Limb (tissue), 2 donors: ENCODE measurements around the gene ITGA2.

Experiments used
- DNase-seq, 2 donors: peaks; one replicate each; pipeline ENCODE4 v3.0.0-alpha.2; 2016; ENCODE audit errors: extremely low spot score in 2 of 2

Gene ITGA2

GRCh38 chr5:52988335-52989024 is 672 bp upstream of the ITGA2 start:
- no peak for DNase-seq

GRCh38 chr5:52989781-52990527 is 802 bp downstream of the ITGA2 start:
- DNase-seq, result peak; percentile 31 to 40

GRCh38 chr5:52990528-52990925 is 1.4 kb downstream of the ITGA2 start:
- no peak for DNase-seq

DNA sequence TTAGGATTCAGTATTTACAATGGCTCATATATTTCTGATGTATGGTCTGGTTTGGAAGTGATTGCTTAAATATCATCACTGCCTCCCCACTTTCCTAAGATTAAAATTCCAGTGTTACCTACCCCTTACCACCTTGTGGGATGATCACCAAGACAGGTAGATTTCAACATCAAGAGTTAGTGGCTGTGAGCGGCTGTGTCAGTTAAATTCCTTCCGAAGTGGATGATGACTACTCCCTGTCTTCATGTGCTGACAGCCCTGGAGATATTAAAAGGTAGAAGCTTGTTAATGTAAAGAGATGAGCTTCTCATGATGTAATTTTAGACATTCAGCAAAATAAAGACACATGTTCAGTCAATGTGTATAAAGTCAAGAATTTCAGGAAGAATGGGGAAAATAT is 4.2 kb downstream of the ITGA2 start:
- DNase-seq, result no peak

- no peak for DNase-seq
Measured at GRCh38 chr5:52994266-52994665, 5.1 kb downstream of the ITGA2 start.

- no peak for DNase-seq
Measured at GRCh38 chr5:52995095-52995494, 5.9 kb downstream of the ITGA2 start.

GRCh38 chr5:52995914-52996313 is 6.8 kb downstream of the ITGA2 start:
- DNase-seq, result no peak

- DNase-seq, result no peak
Measured at GRCh38 chr5:52996979-52997378, 7.8 kb downstream of the ITGA2 start.

DNA sequence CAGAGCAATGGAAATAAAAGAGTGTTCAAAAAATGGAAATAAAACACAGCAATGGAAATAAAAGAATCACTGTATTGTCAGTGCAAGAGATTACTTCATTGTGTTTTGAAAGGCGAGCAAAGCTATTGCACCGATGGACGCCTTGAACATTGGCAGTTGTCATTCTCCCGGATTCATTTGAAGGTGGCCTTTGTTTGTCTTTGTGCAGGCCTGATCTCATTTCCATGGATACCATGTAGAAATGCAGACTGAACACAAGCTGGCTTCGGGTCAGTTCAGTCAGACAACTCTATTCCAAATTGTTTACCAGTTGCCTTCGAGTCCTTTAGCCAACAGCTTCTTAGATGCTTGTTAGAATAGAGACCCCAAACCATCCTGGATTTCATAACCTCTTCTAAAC is 8.3 kb downstream of the ITGA2 start:
- no peak for DNase-seq

GRCh38 chr5:52998552-52999313 is 9.6 kb downstream of the ITGA2 start:
- DNase-seq, result no peak

DNA sequence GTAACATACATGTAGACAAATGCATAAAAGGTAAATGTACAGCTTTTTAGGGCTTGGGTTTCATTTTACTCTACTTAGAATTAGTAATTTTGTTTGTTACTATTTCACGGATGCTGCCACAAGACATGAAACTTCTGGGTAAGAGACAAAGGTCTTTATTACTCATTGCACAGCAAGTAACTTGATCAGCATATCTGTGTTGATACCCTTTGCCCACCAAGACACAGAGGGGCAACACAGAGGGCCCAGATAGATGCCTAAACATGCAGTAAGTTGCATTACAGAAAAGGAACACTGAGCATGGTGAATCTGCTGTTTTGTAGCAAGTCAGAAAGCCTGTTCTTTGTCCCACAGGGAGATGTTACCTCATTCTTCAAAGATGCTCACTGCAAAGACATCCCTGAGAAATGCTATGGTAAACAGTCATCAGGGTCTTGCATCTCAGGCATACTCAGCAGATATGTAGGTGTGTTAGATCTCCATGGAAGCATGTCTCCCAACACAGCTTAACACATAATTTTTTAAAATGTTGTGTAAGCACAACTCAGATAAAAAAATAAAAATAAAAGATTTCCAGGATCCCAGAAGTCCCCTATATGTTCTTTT is 10.3 kb downstream of the ITGA2 start:
- DNase-seq, result no peak

DNA sequence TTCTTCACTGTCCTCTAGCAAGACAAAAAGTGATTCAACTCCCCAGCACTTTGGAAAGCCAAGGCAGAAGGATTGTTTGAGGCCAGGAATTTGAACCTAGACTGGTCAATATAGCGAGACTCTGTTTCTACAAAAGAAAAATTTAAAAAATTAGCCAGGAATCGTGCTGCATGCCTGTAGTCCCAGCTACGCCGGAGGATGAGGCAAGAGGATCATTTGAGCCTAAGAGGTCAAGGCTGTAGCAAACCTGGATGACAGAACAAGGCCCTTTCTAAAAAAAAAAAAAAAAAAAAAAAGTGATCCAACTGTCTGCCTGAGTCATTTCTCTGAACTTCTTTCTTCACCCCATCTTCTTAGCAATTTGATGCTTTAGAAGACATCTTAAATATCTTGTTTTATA is 12.4 kb downstream of the ITGA2 start:
- no peak for DNase-seq

GRCh38 chr5:53002491-53002890 is 13.3 kb downstream of the ITGA2 start:
- DNase-seq, result no peak

DNA sequence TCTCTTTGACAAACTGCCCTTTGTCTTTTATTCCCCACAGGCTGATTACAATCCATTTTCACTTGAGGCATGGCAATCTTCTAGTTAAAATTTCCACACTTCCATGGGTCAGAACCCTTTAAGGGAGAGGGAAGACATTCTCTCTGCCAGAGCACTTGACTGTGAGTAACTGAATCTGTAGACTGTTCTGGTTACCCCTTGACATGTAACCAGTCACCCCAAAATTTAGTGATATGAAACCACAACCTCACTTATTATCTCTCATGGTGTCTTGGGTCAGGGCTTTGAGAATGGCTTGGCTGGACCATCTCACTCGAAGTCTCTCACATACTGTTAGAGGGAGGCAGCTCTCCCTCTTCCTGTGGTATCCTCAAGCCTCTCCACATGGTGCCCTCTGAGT is 14.0 kb downstream of the ITGA2 start:
- no peak for DNase-seq

GRCh38 chr5:53006911-53007890 is 18.0 kb downstream of the ITGA2 start:
- DNase-seq, result no peak

DNA sequence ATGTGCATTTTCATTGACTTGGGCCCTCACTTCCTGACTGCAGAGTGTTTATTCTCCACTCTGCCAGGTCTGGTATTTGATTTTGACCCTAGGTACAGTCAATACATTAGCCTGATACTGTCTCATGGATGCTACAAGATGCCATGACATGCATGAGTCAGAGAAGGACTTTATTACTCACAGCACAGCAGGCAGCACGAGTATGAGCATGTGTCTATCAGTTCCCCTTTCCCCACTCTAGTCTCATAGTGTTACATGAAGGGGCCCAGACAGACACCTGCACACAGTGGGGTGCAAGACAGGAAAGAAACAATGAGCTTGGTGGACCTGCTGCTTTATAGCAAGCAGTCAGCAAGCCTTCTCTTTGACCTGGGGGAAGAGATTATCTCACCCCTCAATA is 19.6 kb downstream of the ITGA2 start:
- no peak for DNase-seq

GRCh38 chr5:53009816-53010215 is 20.7 kb downstream of the ITGA2 start:
- DNase-seq, result no peak

DNA sequence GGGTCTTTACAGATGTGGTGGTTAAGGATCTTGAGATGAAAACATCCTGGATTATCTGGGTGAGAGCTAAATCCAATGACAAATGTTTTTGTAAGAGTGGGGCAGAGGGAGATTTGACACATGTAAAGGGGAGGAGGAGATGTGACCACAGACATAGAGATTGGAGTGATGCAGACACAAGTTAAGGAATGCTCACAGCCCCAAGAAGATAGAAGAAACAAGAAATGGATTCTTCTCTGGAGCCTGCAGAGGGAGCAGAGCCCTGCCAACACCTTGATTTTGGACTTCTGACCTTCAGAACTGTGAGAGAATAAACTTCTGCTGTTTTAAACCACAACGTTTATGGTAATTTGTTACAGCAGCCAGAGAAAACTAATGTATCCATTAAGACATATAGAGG is 21.7 kb downstream of the ITGA2 start:
- DNase-seq, result no peak

GRCh38 chr5:53011233-53011632 is 22.1 kb downstream of the ITGA2 start:
- no peak for DNase-seq

DNA sequence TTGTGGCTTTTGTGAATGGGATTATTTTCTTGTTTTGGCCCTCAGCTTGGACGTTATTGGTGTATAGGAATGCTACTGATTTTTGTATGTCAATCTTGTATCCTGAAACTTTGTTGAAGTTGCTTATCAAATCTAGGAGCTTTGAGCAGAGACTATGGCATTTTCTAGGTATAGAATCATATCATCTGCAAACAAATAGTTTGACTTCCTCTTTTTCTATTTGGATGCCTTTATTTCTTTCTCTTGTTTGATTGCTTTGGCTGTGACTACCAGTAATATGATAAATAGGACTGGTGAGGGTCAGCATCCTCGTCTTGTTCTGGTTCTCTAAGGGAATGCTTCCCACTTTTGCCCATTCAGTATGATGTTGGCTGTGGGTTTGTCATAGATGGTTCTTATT is 24.7 kb downstream of the ITGA2 start:
- no peak for DNase-seq

DNA sequence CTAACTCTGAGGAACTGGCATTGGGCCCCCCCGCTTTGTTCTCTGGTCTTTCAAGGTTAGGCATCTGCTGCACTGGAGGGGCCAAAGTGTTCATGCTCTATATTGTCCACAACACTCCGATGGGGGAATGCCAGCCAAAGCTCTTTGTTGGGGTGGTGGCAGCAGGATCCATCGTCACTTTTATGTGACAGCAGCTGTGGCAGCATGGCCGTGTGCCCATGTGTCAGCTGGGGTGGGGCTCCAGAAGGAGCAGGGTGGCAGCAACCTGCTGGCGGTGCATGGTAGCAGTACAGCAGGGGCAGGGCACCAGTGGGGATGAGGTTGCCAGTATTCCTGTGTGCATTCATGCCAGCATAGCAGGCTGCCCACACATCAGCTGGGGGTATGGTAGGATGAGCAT is 28.2 kb downstream of the ITGA2 start:
- DNase-seq, result no peak
